IPS-18c (cell line): Measurements from ENCODE around the gene DCAF12.
A peak's percentile ranks its signal among the peaks of the same experiment; 100 is the strongest.

Experiments
- H3K4me3 ChIP-seq: 2 replicates; pipeline ENCODE4 v1.7.0; 2013; ENCODE audit warnings: low read depth, mild to moderate bottlenecking, low read length, moderate library complexity; ENCODE audit not compliant: insufficient read depth
- H3K9me3 ChIP-seq: one replicate; pipeline ENCODE4 v1.6.1; 2013; ENCODE audit warnings: mild to moderate bottlenecking, low read length, moderate library complexity; ENCODE audit not compliant: control insufficient read depth, insufficient read depth

The DCAF12 gene

DNA sequence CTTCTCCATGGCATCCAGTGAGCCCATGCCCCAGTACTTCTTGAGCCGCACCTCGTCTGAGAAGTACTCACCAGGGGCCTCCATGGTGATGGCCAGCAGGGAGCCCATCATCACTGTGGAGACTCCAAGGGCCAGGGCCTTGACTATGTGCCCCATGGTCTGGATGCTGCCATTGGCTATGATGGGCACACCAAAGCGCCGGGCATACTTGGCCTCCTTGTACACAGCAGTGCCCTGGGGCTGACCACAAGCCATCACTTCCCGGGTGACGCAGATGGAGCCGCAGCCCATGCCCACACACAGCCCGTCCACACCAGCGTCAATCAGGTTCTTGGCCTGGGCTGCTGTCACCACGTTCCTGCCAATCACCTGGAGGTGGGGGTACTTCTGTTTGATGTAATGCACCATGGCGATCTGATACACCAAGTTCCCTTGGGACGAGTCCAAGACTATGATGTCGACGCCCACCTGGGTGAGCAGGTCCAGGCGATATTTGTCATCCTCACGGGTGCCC, 7.0 kb upstream of the DCAF12 start:
- H3K4me3 ChIP-seq, result no peak overlapping the region
- H3K9me3 ChIP-seq, result peaks cover 4% of the 10 kb centered on the region

DNA sequence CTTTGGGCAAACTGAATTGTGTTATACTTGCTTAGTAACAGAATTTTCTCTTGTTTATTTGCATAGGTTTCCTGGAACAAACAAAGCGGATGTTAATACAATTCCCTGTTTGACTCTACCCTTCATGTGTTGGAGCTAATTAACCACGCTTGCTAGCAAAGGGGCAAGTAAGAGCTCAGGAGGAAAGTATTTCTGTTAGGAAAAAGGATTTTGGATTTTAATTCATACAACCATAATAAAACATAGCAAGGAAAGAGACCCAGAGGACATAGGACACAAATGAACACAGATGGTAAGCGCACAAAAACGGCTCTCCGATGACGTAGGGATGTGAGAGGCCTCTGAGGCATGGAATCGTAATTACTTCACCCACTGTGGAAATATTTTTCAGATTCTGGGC, 5.1 kb upstream of the DCAF12 start:
- H3K9me3 ChIP-seq, result peaks cover 4% of the 10 kb centered on the region
- H3K4me3 ChIP-seq, result no peak overlapping the region

DNA sequence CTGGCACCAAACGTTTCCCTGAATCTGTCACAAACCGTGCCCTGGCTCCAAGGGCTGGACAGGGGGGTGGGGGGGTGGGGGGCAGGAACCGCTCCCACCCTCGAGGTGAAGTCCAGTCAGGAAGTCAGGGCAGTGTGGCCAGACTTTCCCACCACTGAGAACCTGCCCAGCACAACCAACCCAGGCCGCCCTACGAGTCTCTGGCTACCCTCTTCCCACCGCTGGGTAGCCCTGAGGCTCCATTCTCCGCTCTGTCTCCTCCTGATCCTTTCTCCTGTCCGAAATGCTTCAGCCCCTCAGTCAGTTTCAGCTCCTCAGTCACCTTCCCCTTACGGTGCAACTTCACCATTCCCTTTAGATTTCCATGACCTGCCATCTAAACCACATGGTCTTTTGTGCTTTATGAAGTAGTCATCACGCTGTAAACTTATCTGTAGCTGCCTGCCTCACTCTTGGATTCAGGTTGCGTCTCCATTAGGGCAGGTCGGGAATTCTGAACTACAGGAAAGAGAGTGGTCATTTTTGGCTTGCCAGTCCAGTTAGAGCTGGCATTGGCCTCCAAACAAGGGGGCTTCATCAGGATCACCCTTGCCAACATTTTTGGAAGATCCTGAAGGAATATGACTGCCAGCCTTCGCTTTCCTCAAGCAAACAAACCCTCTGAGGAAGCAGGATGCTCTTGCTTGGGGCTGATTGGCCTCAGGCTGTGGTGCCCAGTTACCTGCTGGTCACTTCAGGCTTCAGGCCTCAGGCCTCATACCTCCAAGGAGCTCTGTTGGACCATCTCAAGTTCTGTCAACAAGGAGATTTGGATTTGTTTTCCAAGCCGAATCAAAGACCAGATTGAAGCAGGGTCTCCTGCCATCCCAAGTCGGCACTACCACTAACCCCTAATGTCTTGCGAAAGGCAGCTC, 794 bp upstream of the DCAF12 start:
- peak overlapping the region; percentile 94; the same call in 1 of the 2 replicates for H3K4me3 ChIP-seq
- H3K9me3 ChIP-seq, result no peaks in the 10 kb centered on the region

DNA sequence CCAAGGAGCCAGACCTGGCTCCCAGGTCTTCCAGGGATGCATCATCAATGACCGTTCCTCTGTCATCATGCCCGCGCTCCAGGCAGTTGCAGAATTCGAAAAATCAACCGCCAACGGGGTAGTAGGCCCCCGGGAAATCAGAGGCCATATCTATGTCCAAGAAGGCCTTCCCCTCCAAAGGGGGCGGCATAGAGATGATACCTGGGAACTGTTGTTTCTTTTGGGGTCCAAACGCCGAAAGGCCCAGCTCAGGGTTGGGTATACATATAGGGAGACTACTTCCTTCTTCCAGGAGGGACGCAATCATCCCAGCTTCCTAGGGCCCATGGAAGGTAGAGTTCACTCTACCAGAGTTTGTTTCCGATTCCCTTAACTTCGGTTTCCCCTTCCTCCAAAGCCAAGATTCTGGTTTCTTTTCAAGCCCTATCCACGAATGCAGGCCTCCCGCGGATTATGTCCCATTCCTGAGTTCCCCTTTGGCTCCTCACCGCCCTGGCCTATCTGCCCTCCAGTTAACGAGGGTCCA, 754 bp downstream of the DCAF12 start:
- H3K4me3 ChIP-seq, result peak overlapping the region; percentile 94

DNA sequence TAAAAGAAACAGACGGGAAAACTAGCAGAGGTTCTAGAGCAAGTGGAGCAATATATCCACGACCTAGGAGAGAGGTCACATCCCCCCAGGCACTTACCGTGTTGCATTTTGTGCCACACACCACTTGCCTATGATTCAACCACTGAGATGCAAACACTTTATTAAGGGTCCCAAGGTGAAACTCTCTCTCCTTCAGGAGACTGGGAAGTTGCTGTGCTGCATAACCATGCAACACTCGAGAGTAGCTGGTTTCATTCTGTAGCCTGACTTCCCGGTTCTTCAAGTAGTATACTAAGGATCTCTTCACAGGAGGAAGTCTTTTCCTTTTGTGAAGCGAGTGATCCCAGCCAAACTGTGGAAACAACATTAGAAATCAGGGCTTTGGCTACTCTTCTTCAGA, 1.6 kb downstream of the DCAF12 start:
- Histone ChIP-seq H3K4me3 (peak overlapping the region; percentile 94; the same call in 1 of the 2 replicates), H3K9me3 (no peaks in the 10 kb centered on the region)

More for the DNA sequence above, 754 bp downstream of the DCAF12 start:
- H3K9me3 ChIP-seq, result no peaks in the 10 kb centered on the region

DNA sequence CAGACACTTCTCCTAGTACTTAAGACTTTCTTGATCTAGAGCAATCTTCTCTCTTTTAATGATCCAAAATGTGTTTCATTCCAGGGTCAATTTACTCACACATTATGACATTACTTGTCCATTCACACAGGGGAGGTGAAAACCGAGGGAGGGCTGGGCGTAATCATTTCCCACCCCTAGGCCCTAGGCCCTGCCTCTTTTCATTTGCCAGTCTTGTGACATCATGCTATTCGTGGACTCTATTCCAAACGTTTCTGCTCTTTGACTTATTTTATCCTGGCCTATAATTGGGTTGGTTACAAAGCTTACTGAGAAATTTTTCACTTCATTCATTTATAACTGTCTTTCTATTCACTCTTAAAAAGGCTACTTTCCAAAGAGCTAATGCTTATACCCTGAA, 2.4 kb downstream of the DCAF12 start:
- H3K4me3 ChIP-seq, result no peak overlapping the region

DNA sequence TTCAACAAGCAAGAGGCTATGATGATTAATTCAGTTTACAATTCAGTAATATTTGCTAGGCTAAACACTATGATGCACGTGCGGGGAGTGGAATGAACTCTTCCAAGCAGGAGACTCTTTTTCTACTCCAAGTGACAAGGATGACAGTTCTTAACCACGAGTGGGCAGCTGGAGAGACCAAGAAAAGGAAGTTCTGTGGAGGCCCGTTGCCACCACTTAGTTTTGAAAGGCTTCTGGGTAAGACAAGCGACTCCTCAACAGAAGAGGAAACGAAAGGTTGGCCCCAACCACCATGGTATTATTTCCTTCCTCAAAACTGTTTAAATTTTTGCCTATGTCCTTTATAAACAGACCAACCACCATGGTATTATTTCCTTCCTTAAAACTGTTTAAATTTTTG, 2.8 kb downstream of the DCAF12 start:
- Histone ChIP-seq H3K4me3 (no peak overlapping the region), H3K9me3 (no peaks in the 10 kb centered on the region)

More for the DNA sequence above, 2.4 kb downstream of the DCAF12 start:
- no peaks in the 10 kb centered on the region for H3K9me3 ChIP-seq

DNA sequence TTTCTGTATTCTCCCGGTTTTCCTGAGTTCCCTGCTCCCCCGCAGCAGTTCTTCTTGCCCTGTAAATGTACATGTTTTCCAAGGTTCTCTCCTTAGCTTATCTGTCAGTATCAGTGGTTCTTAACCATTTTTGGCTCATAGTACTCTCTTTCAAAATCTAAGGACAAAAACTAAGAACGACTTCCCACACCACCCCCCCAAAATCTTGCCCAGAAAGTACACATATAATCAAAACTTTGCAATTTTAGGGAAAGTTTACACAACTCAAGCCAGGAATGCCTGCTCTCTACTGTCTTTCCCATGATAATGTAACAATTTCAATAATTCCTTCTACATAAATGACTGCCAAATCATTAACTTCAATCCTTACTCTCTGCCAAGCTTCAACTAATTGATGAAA, 4.5 kb downstream of the DCAF12 start:
- H3K9me3 ChIP-seq, result no peaks in the 10 kb centered on the region

DNA sequence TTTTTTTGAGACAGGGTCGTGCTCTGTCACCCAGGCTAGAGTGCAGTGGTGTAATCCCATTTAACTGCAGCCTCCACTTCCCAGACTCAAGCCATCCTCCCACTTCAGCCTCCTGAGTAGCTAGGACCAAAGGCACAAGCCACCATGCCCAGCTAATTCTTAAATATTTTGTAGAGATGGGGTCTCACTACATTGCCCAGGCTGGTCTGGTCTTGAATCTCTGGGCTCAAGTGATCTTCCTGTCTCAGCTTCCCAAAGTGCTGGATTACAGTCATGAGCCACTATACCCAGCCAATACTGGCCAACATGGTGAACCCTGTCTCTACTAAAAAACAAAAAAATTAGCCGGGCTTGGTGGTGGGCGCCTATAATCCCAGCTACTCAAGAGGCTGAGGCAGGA, 6.8 kb downstream of the DCAF12 start:
- H3K9me3 ChIP-seq, result no peaks in the 10 kb centered on the region
- H3K4me3 ChIP-seq, result no peak overlapping the region

More for the DNA sequence above, 4.5 kb downstream of the DCAF12 start:
- H3K4me3 ChIP-seq, result no peak overlapping the region

DNA sequence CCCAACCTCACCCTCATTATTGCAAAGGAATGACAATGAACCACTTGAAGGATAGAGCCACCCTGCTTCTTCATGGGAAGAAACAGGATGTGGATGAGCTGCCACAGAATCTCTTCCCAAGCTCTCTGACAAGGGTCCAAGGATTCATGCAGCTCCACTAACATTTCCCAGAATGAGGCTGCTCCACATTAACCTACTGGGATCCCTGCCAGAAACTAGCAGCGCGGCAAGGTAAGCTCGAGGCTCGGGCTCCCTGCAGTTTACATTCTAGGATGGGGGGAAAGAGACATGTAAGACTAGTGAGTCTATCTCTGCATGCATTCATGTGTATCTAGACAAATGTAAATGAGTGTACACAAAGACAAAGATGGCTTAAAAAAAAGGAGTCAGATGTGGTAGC, 12.1 kb downstream of the DCAF12 start:
- no peak overlapping the region for H3K4me3 ChIP-seq
- no peaks in the 10 kb centered on the region for H3K9me3 ChIP-seq

DNA sequence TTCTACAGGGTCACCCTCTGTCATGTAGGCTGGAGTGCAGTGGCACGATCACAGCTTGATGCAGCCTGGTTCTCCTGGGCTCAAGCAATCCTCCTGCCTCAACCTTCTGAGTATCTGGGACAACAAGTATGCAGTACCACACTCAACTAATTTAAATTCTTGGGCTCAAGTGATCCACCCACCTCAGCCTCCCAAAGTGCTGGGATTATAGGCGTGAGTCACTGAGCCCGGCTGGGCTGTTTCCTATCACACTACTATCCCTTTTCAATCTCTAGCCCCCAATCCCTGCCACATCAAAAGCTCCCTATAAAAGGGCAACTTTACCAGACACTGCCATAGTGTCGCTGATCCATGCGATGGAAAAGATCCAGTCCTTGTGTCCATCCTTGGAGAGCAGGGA, 20.4 kb downstream of the DCAF12 start:
- Histone ChIP-seq H3K9me3 (no peaks in the 10 kb centered on the region), H3K4me3 (no peak overlapping the region)

DNA sequence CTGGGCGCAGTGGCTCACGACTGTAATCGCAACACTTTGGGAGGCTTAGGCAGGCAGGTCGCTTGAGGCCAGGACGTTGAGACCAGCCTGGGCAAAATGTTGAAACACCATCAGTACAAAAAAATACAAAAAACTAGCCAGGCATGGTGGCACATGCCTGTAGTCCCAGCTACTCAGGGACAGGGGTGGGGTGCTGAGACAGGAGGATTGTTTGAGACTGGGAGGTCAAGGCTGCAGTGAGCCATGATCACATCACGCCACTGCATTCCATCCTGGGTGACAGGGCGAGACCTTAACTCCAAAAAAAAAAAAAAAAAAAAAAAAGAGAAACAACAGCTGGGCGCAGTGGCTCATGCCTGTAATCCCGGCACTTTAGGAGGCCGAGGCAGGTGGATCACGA, 23.7 kb downstream of the DCAF12 start:
- Histone ChIP-seq H3K4me3 (no peak overlapping the region), H3K9me3 (no peaks in the 10 kb centered on the region)

DNA sequence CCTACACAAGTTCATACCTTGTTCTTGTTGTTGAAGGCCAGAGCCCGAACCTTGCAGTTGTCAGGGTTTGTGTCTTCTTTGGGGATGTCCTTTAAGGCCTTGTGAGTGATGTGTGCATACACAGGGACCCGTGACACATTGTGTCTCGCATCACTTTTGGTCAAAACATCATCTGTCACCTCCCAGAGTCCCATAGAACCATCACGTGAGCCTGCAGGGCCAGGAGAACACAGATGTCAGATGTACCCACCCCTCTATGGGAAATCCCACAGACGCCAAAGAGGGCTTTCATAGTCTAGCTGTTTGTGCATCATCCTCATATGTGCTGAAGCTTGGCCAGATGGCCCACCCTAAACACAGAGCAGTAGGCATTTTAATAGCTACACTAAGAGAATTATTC, 28.2 kb downstream of the DCAF12 start:
- Histone ChIP-seq H3K9me3 (no peaks in the 10 kb centered on the region), H3K4me3 (no peak overlapping the region)

DNA sequence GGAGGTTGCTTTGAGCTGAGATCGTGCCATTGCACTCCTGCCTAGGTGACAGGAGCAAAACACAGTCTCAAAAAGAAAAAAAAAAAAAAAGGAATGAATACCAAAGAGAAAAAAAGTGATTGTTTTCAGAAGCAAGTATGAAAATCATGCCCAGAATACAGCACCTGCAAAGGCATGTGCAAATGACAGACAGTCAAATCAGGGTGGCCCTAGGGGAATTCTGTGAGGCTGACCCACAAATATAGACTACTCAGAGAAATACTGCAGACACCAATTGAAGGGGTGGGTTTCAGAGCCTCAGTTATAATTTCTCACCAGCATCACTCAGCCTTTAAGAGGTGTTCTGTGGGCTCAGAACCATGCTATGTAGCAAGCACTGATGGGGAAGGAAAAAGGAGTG, 28.6 kb downstream of the DCAF12 start:
- Histone ChIP-seq H3K9me3 (no peaks in the 10 kb centered on the region), H3K4me3 (no peak overlapping the region)

DNA sequence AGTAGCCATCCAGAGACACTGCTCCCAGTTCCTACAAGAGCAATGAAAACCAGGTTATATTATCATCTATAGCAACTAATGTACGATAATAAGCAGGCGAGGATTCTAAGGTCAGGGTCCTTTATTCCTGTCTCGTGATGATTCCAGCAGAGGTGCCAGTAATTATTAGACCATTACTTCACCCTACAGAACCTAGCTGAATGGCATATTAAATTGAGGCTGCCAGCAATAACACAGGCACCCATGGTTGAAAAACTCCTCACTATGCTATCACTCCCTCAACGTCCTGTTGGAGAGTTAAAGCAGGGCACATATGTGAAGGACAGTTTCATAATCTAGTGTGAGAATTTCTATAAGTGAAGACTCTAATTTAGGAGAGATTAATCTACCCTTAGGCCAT, 29.7 kb downstream of the DCAF12 start:
- no peak overlapping the region for H3K4me3 ChIP-seq

DNA sequence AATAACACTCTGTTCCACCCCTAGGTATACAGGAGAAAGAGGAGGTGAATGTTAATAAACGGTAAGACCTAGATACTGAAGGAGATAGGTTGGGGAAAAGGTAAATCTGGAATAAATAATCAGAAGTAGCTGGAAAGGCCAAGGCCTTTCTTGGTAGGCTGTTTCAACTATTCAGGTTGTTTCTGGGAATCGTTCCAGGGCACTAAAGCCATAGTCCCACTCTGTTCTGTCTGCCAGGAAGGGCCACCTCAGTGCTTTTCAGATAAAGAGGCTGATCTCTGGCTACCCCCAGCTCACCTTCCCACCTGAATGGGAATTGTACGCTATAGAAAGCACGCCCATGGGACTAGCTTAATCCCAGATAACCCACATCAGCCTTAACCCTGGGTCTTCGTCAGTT, 32.9 kb downstream of the DCAF12 start:
- no peak overlapping the region for H3K4me3 ChIP-seq
- no peaks in the 10 kb centered on the region for H3K9me3 ChIP-seq

More for the DNA sequence above, 29.7 kb downstream of the DCAF12 start:
- no peaks in the 10 kb centered on the region for H3K9me3 ChIP-seq

DNA sequence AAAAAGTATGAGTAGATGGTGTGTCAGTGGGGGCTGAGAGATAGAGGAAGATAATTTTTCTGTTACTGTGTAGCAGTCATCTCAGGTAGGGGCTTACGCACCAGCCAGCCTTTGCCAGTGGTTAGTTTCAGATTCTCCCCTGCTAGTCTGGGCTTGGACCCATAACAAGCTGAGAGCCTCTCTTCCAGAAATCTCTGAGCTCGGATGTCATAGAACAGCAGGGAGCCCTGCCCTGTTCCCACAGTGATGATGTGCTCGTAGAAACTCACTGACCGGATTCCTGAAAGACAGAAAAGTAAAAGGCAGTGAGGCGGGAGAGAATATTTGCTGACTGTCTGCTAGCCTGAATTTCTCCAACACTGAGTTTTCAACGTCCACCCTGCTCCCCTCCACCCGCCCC, 37.2 kb downstream of the DCAF12 start:
- no peaks in the 10 kb centered on the region for H3K9me3 ChIP-seq
- no peak overlapping the region for H3K4me3 ChIP-seq

DNA sequence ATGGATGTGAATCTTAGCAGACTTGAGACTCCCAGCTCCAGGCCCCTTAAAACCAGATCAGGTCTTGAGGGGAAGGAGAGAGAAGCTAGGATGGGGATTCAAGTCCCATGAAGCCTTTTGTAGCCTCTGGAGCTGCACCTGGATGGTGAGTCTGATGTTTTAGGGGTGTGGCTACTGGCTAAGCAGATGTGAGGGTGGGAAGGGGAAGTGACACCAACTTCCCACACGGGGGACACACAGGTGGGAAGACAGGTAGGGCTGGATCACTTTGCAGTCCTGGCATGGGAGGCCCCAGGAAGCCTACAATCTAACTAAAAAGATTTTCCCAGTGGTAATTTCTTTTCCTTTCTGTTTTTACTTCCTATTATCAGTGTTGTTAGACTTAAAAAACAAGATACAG, 39.1 kb downstream of the DCAF12 start:
- Histone ChIP-seq H3K9me3 (no peaks in the 10 kb centered on the region), H3K4me3 (no peak overlapping the region)
